Cortex of kidney (tissue), 1 donor: ENCODE results near the gene GOLGA6L7.
"Not testable (repeated sequence)": the region's sequence is repeated elsewhere in the genome, so short reads cannot be mapped to it uniquely, and the experiment has no call there.

Experiments
- DNase-seq: peaks from one replicate; lab custom pipeline; 2025; lab: John Stamatoyannopoulos, UW

Gene GOLGA6L7, protein sequence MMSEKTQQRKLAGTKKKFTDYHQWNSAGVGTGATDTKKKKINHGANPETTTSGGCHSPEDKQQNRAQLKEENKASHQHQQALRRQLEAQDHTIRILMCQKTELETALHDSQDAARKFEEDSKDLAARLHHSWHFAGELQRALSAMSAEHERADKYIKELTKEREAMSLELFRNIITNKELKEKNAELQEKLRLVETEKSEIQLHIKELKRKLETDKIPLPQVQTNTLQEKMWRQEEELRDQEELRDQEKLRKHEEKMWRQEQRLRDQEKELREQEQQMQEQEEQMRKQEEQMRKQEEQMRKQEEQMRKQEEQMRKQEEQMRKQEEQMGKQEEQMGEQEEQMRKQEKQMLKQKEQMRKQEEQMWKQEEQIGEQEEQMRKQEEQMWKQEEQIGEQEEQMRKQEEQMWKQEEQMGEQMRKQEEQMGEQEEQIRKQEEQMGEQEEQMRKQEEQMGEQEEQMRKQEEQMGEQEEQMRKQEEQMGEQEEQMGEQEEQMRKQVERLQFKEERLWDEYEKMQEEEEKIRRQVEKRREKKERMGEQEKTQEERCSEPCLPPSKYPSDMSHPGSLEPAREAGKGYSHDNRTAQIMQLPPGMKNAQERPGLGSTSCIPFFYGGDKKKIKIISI

GRCh38 chr15:28848521-28848920 is at the start of gene GOLGA6L7:
GOLGA6L7 (minus strand) TSS chr15:28848644; CDS start chr15:28848549, 95 bp downstream.
- not testable (repeated sequence) for DNase-seq

DNA sequence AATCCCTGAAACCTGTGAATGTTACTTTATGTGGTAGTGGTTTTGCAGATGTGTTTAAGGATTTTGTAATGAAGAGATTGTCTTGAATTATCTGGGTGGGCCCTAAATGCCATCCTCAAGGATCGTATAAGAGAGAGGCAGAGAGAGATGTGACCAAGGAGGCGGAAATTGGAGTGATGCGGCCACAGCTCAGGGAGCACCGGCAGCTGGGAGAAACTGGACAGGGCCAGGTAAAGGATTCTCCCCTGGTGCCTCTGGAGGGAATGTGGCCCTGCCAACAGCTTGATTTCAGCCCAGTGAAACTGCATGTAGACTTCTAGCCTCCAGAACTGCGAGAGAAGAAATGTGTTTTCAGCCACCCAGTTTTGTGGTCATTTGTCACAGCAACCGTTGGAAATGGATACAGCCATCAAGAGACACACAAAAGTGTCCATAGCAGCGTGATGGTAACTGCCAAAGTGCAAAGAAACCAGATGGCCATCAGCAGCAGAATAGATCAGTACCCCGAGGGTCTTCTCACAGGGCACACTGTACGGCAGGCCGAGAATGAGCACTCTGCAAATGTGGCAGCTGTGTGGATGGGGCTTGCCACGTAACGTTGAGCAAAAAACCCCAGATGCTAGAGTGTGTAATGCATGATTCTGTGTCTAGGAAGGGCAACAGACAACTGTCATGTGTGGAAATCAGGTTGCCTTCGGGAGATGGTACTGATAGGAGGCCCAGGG is 49.6 kb upstream of the GOLGA6L7 start:
- DNase-seq, result no peak

GRCh38 chr15:28896951-28897350 is 48.5 kb upstream of the GOLGA6L7 start:
- no peak for DNase-seq

DNA sequence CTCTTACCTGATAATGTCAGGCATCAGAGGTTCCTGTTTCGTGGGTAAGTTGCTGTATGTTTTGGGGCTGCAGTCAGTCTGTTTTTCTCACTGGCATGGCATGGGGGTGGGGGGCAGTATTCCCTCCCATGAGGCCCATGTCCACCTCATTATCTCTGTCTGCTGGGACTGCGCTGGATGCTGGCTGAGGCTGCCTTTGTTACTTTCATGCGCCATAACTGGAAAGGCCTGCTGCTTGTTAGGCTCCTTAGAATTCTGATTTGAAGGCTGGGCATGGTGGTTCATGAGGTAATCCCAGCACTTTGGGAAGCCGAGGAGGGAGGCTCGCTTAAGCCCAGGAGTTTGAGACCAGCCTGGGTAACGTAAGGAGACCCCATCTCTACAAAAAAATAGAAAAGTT is 47.1 kb upstream of the GOLGA6L7 start:
- DNase-seq, result no peak

GRCh38 chr15:28895146-28895545 is 46.7 kb upstream of the GOLGA6L7 start:
- DNase-seq, result no peak

- no peak for DNase-seq
Observed at GRCh38 chr15:28894631-28895030, 46.2 kb upstream of the GOLGA6L7 start.

DNA sequence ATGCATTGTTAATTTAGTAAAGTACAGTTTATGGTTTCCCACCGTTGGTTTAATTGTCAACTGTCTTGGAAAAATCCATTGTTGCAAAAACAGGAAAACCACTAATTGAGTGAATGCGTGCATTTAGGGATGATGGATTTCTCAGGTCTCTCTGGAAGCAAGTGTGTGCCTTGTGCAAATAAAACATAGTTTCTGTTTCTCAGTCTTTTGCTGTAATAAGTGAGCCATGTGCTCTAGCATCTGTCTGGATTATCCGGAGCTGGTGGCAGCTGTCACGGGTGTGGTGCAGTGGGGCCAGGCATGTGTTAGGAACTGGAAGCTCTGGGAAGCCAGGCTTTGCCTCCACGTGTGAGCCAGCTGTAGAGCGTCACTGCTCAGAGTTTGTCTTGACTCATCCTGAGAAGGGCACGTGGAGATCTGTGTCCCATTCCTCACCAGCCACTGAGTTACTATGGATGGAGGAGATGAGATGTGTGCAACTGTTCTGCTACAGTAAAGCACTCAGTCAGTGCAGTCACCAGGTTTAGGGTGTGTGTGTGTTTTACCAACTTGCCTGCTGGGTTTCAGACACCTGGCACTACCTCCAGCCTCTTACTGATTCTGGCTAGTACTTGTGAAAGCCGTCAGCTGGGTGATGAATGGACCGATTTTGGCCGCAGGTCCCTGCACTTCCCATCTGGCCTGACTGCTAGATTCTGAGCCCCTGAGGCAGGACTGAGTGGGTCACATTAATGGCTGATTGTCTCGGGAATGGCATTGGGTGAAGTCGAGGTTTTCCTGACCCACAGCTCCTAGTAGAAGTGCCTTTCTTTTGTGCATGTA is 44.6 kb upstream of the GOLGA6L7 start:
- DNase-seq, result no peak

DNA sequence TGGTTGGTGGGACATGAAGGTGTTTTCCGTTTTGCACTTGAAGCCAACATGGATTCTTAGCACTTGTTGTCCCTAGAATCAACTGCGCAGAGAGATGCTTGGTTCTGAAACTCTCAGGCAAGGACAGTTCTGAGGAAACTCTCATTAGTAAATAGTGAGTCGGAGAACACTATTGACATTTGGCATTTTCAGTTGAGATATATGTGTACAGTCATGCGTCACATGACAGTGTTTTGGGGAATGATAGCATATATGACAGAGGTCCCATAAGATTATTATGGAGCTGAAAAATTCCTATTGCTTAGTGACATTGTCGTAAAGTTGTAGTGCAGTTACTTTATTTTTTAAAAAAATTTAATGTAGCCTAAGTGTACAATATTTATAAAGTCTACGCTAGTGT is 43.1 kb upstream of the GOLGA6L7 start:
- DNase-seq, result no peak

- no peak for DNase-seq
Observed at GRCh38 chr15:28890711-28891495, 42.5 kb upstream of the GOLGA6L7 start.

- DNase-seq, result not testable (repeated sequence)
Observed at GRCh38 chr15:28890291-28890690, 41.8 kb upstream of the GOLGA6L7 start.

GRCh38 chr15:28889871-28890270 is 41.4 kb upstream of the GOLGA6L7 start:
- DNase-seq, result not testable (repeated sequence)

DNA sequence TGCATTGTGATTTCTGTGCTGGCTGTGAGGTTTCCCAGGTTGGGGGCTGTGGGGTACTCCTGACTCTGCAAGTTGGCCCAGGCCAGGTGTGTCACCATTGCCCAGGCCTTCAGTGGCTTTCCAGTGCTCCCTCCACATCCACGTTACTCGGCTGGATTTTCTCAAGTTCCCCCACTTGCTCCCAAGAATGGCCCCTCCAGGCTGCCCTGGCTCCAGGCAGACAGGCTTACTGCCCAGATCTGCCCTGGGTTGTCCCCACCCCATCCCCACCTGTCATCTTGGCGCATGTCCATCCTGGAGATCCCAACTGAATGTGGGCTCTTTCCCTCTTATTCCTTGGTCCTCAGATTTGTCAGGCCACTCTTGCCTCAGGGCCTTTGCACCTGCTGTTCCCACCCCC is 40.9 kb upstream of the GOLGA6L7 start:
- no peak for DNase-seq

DNA sequence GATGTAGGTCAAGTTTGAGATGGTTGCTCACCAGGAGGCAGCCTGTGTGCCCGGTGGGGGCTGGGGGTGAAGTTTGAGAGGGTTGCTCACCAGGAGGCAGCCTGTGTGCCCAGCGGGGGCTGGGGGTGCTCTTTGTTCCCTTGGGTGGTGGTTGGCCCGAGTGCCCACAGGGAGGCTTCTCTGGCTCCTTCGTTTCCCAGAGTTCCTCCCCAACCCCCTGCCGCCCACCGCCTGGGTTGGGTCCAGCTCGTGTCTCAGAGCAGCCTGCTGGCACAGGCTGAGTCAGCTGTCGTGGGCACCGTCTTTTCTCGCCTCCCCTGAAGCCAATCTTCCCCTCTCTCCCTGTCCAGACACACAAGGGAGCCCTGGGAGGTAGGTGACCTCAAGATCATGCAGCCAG is 40.5 kb upstream of the GOLGA6L7 start:
- DNase-seq, result no peak

- no peak for DNase-seq
Observed at GRCh38 chr15:28888302-28888894, 40.0 kb upstream of the GOLGA6L7 start.

GRCh38 chr15:28887339-28888174 is 39.1 kb upstream of the GOLGA6L7 start:
- DNase-seq, result no peak

DNA sequence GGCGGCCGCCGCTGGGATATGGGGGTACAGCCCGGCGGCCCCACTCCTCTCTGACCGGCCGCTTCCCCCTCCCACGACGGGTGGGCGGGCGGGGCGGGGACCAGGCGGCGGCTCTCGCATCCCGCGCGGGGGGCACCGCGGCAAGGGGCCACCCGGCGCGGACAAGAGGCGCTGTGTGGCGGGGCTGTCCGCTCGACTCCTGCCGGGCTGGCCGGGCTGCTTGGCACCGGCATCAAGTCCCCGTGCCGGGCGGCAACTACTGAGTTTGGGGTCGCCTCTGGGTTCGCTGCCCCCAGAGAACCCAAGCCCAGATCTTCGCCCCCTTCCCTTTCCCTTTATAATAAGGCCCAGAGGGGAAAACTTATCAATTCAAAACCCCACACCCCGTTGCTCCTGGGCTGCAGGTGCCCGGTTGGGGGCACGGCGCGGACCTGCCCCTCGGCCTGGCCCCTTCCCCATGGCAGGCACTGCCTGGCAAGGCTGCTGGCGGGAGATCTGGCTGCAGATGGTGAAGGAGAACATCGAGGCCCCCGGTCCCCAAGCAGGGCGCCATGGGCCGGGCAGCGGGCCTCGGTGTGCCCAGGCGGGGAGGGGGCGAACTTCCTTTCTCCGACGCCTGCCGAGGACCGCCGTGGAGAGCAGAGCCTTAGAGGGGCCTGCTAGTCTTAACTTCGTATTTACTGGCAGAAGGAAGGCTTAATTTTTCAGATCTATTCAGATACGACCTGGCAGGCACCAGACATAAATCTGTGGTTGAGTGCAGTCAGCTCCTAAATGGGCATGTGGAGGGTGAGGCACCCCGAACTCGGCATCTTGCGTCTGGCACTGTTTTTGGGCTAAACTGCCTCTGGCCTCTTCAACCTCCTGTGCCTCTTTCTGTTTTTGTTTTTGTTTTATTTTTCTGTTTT is 38.2 kb upstream of the GOLGA6L7 start:
- no peak for DNase-seq

DNA sequence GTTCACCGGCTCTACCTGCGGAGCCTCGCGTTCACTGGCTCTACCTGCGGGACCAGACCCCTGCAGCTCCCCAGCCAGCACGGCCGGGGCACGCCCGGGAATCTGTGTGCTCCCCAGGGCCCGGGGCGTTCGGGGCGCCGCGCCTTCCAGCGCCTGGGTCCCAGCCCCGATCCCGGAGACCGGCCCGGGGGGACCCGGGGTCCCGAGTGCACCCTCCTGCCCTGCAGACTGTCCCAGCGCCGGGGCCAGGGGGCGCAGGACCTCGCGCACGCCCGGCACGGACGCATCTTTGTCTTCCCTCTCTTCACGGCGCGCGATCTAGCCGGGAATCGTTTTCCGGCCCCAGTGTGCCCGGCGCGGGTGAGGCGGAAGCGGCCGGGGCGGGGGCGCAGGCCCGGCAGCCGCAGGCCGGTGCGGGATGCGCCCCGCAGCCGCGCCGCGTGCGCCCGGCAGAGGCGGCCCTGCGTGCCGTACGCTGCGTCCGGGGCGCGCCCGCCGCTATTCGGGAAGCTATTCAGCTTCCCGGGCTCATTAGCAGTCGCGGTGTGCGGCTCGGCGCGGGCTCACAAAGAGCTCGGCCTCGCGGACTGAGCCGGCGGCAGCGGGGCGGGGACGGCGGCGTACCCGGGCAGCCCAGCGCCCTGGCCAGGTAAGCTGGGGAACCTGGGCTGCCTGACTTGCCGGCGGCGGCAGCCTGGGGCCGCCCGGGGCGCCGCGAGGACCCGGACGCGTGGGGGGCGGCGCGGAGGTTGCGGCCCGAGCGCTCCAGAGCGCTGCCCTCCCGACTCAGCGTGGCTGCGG is 37.4 kb upstream of the GOLGA6L7 start, which contains the start of gene APBA2:
Gene APBA2 (plus strand): TSS at position 345 of the 801 bp plus-strand sequence. CDS start 167,911 bp downstream, outside the sequence.
- no peak for DNase-seq

- DNase-seq, result no peak
Observed at GRCh38 chr15:28885128-28885629, 36.7 kb upstream of the GOLGA6L7 start.
